Gastroesophageal sphincter (tissue), 4 donors: ENCODE results near the gene SCN4A. TPM values are rescaled to one million over a fixed set of nuclear protein-coding genes. Genes with fewer than 3 reads are reported as not detected.
"Not testable (repeated sequence)": the region's sequence is repeated elsewhere in the genome, so short reads cannot be mapped to it uniquely, and the experiment has no call there.

Experiments used
- ATAC-seq: fragments of 150-250 bp; one replicate; pipeline ENCODE4 v1.9.1; 2016; ENCODE audit warnings: mild to moderate bottlenecking, moderate library complexity
- H3K27ac ChIP-seq, 4 donors: fragments of 200-600 bp; sonication (generic) in 3 of 4; 1 replicate in 3 of 4; 2 replicates in 1 of 4; pipeline ENCODE4 v1.5.1; 2016 to 2019
- H3K27me3 ChIP-seq: fragments of 200-600 bp; sonication (generic); one replicate; pipeline ENCODE4 v1.5.1; 2019
- H3K36me3 ChIP-seq, 2 donors: fragments of 200-600 bp; sonication (generic); one replicate each; pipeline ENCODE4 v1.5.1; 2019; ENCODE audit warnings: control low read depth in 1 of 2
- H3K4me1 ChIP-seq, 3 donors: fragments of 200-600 bp; sonication (generic); 1 replicate in 2 of 3; 2 replicates in 1 of 3; pipeline ENCODE4 v1.5.1; 2016 to 2019; ENCODE audit warnings: control low read depth in 2 of 3
- H3K4me3 ChIP-seq, 2 donors: fragments of 200-600 bp; sonication (generic); one replicate each; pipeline ENCODE4 v1.5.1; 2019; ENCODE audit warnings: mild to moderate bottlenecking in 1 of 2, moderate library complexity in 1 of 2
- H3K9me3 ChIP-seq, 3 donors: fragments of 200-600 bp; sonication (generic); one replicate each; pipeline ENCODE4 v1.5.1; 2017 to 2019; ENCODE audit warnings: control low read depth in 2 of 3
- EP300 ChIP-seq: sonication (generic); formaldehyde crosslinking; IDR thresholded peaks from one replicate; pipeline ENCODE4 v1.6.1; 2017; ENCODE audit warnings: antibody characterized with exemption, mild to moderate bottlenecking
- POLR2A ChIP-seq, 2 donors: fragments of 450-650 bp; IDR thresholded peaks; one replicate each; pipeline ENCODE4 v1.6.1; 2017; ENCODE audit warnings: antibody characterized with exemption in 2 of 2, mild to moderate bottlenecking in 2 of 2, moderate library complexity in 1 of 2
- POLR2AphosphoS5 ChIP-seq: sonication (generic); formaldehyde crosslinking; IDR thresholded peaks from one replicate; pipeline ENCODE4 v1.6.1; 2017; ENCODE audit warnings: antibody characterized with exemption
- WGBS, 2 donors: methylation state at CpG; one replicate each; pipeline ENCODE4 v1.1.5; 2018; ENCODE audit warnings: low coverage in 1 of 2; 5-methylcytosine and 5-hydroxymethylcytosine counted together
- total RNA-seq, 4 donors: library from RNA; depleted of rRNA; stranded (reverse); fragments of >200 nt; gene quantifications; one replicate each; pipeline ENCODE4 v1.1.0, GENCODE V29; 2016
- TF ChIP-seq, protein P1 (sequence below), 4 experiments: fragments of 200-600 bp in 2 of 4; fragments of 450-650 bp in 2 of 4; sonication (generic) in 1 of 4; IDR thresholded peaks; one replicate each; pipeline ENCODE4 v1.5.1; 2017 to 2019; ENCODE audit warnings: antibody characterized with exemption in 4 of 4, mild to moderate bottlenecking in 2 of 4, moderate library complexity in 2 of 4

The SCN4A gene
- total RNA-seq, 4 donors from 2014 or later = 0.15 to 0.47 (median 0.35) TPM

DNA sequence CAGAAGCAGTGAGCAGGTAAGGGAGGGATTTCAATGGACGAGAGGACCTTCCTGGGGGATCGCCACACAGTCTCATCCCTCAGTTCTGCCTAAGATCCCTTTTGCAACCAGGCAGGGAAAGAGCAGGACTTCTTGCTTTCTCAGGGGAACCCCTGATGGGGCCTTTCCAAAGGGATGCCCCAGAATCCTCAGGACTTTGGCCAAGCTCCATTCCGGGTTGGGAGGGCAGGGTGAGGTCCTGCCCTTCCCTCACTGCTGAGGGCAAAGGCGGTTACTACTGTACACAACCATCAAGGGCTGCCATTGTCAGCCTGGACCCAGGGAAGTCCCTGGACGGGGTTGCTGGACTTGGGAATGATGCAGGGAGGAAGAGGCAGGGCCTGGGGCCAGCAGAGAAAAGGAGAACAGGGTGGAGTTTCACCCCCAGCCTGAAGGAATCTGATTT is 35.1 kb upstream of the SCN4A start:
- ATAC-seq = no peak
- H3K9me3 ChIP-seq = no peaks in the 10 kb centered on the region
- 20 to 100% methylated on average over 1 of the region's 5 CpGs for WGBS, 2 donors
- H3K36me3 ChIP-seq = no peaks in the 10 kb centered on the region
- peaks cover 0 to 36% (median 13%) of the 10 kb centered on the region in 3 donors for H3K4me1 ChIP-seq
- TF ChIP-seq, protein P1, sequence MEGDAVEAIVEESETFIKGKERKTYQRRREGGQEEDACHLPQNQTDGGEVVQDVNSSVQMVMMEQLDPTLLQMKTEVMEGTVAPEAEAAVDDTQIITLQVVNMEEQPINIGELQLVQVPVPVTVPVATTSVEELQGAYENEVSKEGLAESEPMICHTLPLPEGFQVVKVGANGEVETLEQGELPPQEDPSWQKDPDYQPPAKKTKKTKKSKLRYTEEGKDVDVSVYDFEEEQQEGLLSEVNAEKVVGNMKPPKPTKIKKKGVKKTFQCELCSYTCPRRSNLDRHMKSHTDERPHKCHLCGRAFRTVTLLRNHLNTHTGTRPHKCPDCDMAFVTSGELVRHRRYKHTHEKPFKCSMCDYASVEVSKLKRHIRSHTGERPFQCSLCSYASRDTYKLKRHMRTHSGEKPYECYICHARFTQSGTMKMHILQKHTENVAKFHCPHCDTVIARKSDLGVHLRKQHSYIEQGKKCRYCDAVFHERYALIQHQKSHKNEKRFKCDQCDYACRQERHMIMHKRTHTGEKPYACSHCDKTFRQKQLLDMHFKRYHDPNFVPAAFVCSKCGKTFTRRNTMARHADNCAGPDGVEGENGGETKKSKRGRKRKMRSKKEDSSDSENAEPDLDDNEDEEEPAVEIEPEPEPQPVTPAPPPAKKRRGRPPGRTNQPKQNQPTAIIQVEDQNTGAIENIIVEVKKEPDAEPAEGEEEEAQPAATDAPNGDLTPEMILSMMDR (IDR thresholded peaks at IDR 0.05) = no peak
- TF ChIP-seq EP300 (no peak), POLR2AphosphoS5 (no peak), POLR2A (IDR thresholded peaks at IDR 0.05) (no peak)
- peak overlapping the region in 3 of 4 donors; percentile 12 to 47 (median 37) for H3K27ac ChIP-seq
- H3K27me3 ChIP-seq = peaks cover 24% of the 10 kb centered on the region
- no peak overlapping the region for H3K4me3 ChIP-seq

DNA sequence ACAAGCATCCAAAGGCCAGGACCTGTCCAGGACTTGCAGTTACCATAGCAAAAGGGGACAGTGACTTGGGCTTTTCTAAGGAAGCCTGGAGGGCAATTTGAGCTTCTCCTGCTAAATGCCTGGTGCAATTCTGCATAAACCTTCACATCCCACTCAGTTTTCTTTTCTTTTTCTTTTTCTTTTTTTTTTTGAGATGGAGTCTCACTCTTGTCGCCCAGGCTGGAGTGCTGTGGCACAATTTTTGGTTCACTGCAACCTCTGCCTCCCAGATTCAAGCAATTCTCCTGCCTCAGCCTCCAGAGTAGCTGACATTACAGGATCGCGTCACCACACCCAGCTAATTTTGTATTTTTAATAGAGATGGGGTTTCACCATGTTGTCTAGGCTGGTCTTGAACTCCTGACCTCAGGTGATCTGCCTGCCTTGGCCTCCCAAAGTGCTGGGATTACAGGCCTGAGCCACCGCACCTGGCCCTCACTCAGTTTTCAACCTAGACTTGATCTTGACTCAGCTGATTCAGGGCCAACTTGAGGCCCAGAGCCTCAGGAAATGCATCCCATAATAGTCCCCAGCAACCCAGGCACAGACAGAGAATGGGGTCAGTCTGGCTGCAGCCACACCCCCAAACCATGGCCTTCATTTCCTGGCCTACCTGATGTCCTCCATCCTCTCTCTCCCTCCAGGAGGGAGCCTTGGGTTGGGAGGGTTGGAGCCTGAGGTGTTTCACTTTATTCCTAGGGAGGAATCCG is 34.5 kb upstream of the SCN4A start:
- not testable (repeated sequence) for H3K36me3 ChIP-seq, H3K4me3 ChIP-seq, ATAC-seq, H3K9me3 ChIP-seq
- Histone ChIP-seq H3K4me1 (peaks cover 0 to 36% (median 13%) of the 10 kb centered on the region in 3 donors), H3K27ac (peak overlapping the region in 3 of 4 donors; percentile 12 to 47 (median 37)), H3K27me3 (peaks cover 27% of the 10 kb centered on the region)
- 80 to 88% methylated on average over 3 to 4 of the region's 5 CpGs for WGBS, 2 donors

DNA sequence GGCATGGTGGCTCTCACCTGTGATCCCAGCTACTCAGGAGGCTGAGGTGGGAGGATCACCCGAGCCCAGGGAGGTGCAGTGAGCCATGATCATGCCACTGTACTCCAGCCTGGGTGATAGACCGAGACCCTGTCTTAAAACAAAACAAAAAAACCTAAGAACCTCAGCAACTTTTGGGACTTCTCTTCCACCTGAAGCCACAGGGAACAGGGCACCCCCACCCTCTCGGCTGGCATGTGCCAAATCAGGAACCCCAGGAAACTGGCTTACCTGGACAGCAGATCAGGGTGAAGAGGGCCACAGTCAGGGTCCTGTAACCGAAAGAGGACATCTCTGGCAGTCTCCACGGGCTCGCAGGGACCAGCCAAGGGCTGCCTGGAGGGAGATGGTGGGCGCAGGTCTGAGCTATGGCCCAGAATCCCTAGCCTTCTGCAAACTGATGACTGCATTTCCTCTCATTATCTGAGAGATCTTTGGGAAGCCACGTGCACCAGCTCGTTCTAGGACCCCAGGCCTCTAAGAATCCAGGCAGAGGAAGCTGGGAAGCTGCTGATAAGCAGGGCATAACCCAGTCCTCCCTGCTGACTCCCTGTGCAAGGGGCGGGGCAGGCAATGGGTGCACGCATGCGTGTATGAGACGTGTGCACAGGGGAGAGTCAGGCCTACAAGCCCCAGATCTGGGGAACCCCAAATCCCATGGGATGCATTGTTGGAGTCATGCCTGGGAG is 33.8 kb upstream of the SCN4A start:
- ATAC-seq = peak; percentile 64
- peak overlapping the region in 1 of 2 donors; percentile 24 for H3K4me3 ChIP-seq
- peak overlapping the region in 3 of 4 donors; percentile 49 to 64 (median 60) for H3K27ac ChIP-seq
- H3K9me3 ChIP-seq = no peaks in the 10 kb centered on the region
- TF ChIP-seq POLR2AphosphoS5 = peak; percentile 39
- TF ChIP-seq, protein P1 (IDR thresholded peaks at IDR 0.05) = no peak
- no peak for TF ChIP-seq POLR2A (IDR thresholded peaks at IDR 0.05)
- TF ChIP-seq EP300 = no peak
- peaks cover 0 to 36% (median 18%) of the 10 kb centered on the region in 3 donors for H3K4me1 ChIP-seq
- H3K27me3 ChIP-seq = peaks cover 34% of the 10 kb centered on the region
- H3K36me3 ChIP-seq = no peaks in the 10 kb centered on the region
- WGBS, 2 donors = 60% methylated on average over 1 of the region's 13 CpGs; no CpG with 5 or more reads in 1 of the 2 donors

DNA sequence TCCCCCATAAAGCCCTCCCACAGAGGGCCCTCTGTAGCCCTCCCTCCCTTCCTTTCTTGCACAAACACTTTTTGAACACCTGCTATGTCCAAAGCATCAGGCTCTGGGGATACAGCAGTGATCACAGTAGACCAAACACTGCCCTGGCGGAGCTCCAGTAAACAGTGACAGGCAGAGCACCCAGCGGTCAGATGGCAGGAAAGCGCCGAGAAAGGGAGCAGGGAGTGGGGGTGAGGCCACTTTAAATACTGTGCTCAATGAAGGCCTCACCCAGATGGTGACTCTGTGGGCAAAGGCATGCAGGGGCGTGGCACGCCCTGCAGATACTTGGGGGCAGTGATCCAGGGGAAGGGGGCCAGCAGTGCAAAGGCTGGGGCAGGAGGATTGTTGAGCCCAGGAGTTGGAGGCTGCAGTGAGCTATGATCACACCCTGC is 33.0 kb upstream of the SCN4A start:
- H3K27me3 ChIP-seq = peaks cover 34% of the 10 kb centered on the region
- H3K27ac ChIP-seq = peak overlapping the region in 3 of 4 donors; percentile 49 to 64 (median 64)
- TF ChIP-seq EP300 = no peak
- TF ChIP-seq, protein P1 (IDR thresholded peaks at IDR 0.05) = no peak
- no peak for TF ChIP-seq POLR2AphosphoS5
- TF ChIP-seq POLR2A (IDR thresholded peaks at IDR 0.05) = no peak
- no peaks in the 10 kb centered on the region for H3K36me3 ChIP-seq
- peaks cover 0 to 36% (median 22%) of the 10 kb centered on the region in 3 donors for H3K4me1 ChIP-seq
- no peaks in the 10 kb centered on the region for H3K9me3 ChIP-seq
- no peak for ATAC-seq
- 40% methylated on average over 2 of the region's 6 CpGs; no CpG with 5 or more reads in 1 of the 2 donors for WGBS, 2 donors
- H3K4me3 ChIP-seq = peak overlapping the region in 1 of 2 donors; percentile 24
